H1 (cell line): ENCODE data around the gene DNAH8. TPM values are rescaled to one million over a fixed set of nuclear protein-coding genes. Genes with fewer than 3 reads are reported as not detected.

Source experiments
- CTCF ChIA-PET: fragments of 300-600 bp; sonication (Branson Sonifier 250); formaldehyde crosslinking; loops from one replicate; lab custom pipeline; 2021; ENCODE audit not compliant: partially characterized antibody; lab: Charles Lee
- POLR2A ChIA-PET: fragments of 300-600 bp; sonication (Branson Sonifier 250); formaldehyde crosslinking; loops from one replicate; lab custom pipeline; 2021; ENCODE audit warnings: inconsistent platforms; ENCODE audit not compliant: partially characterized antibody; lab: Charles Lee
- DNase-seq, 2 experiments: peaks; one replicate each; pipeline versions ENCODE4 v3.0.0 to v3.0.0-alpha.2; 2010 to 2022; ENCODE audit warnings: low spot score in 2 of 2, low read depth in 1 of 2, mixed read lengths in 1 of 2
- FAIRE-seq: peaks from 2 replicates; lab custom pipeline; 2011; peaks lifted over from hg19 to GRCh38; lab: Jason Lieb, UNC
- H2AFZ ChIP-seq: 2 replicates; pipeline ENCODE4 v1.8.1; 2012; ENCODE audit warnings: low read length, inconsistent platforms
- H2AK5ac ChIP-seq: 2 replicates; pipeline ENCODE4 v1.6.1; 2013; ENCODE audit warnings: low read depth, low read length
- H2BK120ac ChIP-seq: replicated peaks from 2 replicates; pipeline ENCODE3; 2013; ENCODE audit warnings: low read depth, low read length, inconsistent platforms
- H2BK12ac ChIP-seq: 2 replicates; pipeline ENCODE4 v1.6.1; 2013; ENCODE audit warnings: low read depth, low read length
- H2BK15ac ChIP-seq: 2 replicates; pipeline ENCODE4 v1.6.1; 2013; ENCODE audit warnings: low read length
- H2BK20ac ChIP-seq: 2 replicates; pipeline ENCODE4 v1.6.1; 2013; ENCODE audit warnings: low read length
- H2BK5ac ChIP-seq: 2 replicates; pipeline ENCODE4 v1.6.1; 2013; ENCODE audit warnings: low read depth, low read length
- H3K14ac ChIP-seq: 2 replicates; pipeline ENCODE4 v1.6.1; 2013; ENCODE audit warnings: inconsistent platforms; ENCODE audit not compliant: insufficient read length
- H3K18ac ChIP-seq: 2 replicates; pipeline ENCODE4 v1.6.1; 2013; ENCODE audit warnings: low read length; ENCODE audit errors: extremely low read depth
- H3K23ac ChIP-seq: 2 replicates; pipeline ENCODE4 v1.6.1; 2013; ENCODE audit warnings: inconsistent platforms; ENCODE audit not compliant: insufficient read length
- H3K23me2 ChIP-seq: 2 replicates; pipeline ENCODE4 v1.6.1; 2013; ENCODE audit warnings: low read depth, low read length
- H3K27ac ChIP-seq: 2 replicates; pipeline ENCODE4 v1.6.1; 2011; ENCODE audit warnings: low read depth, low read length, inconsistent platforms
- H3K27me3 ChIP-seq, 4 experiments: replicated peaks in 1 of 4; 1 replicate in 1 of 4; 2 replicates in 3 of 4; pipeline versions ENCODE4 v1.6.1 to v1.8.1; 2011 to 2013; ENCODE audit warnings: low read length in 3 of 4, mild to moderate bottlenecking in 3 of 4, inconsistent platforms in 2 of 4, mixed read lengths in 2 of 4, moderate library complexity in 1 of 4; ENCODE audit not compliant: control insufficient read depth in 3 of 4, insufficient read depth in 3 of 4; ENCODE audit errors: extremely low read depth in 1 of 4
- H3K36me3 ChIP-seq, 4 experiments: 2 replicates each; pipeline versions ENCODE4 v1.6.1 to v1.8.1; 2011 to 2013; ENCODE audit warnings: mild to moderate bottlenecking in 4 of 4, low read length in 3 of 4, moderate library complexity in 2 of 4, control low read depth in 1 of 4, inconsistent platforms in 1 of 4; ENCODE audit not compliant: insufficient read depth in 4 of 4, control insufficient read depth in 2 of 4
- H3K4ac ChIP-seq: replicated peaks from 2 replicates; pipeline ENCODE3; 2013; ENCODE audit warnings: low read length, low read depth, mixed read lengths, inconsistent platforms; ENCODE audit not compliant: insufficient read length
- H3K4me1 ChIP-seq, 4 experiments: replicated peaks in 1 of 4; 1 replicate in 1 of 4; 2 replicates in 3 of 4; pipeline versions ENCODE4 v1.6.1 to v1.8.1; 2011 to 2013; ENCODE audit warnings: low read length in 3 of 4, inconsistent platforms in 2 of 4, mixed read lengths in 1 of 4; ENCODE audit not compliant: insufficient read depth in 4 of 4, control insufficient read depth in 3 of 4
- H3K4me2 ChIP-seq, 2 experiments: 2 replicates each; pipeline versions ENCODE4 v1.6.1 to v1.8.1; 2011 to 2013; ENCODE audit warnings: low read depth in 2 of 2, low read length in 2 of 2, control low read depth in 1 of 2, inconsistent platforms in 1 of 2, mild to moderate bottlenecking in 1 of 2; ENCODE audit not compliant: insufficient read depth in 1 of 2
- H3K4me3 ChIP-seq, 4 experiments: fragments of 200-600, 300-600 bp in 1 of 4; sonication (generic), shearing (Covaris generic), sonication (Bioruptor Twin) in 1 of 4; 2 replicates each; pipeline versions ENCODE4 v1.5.1 to v1.8.1; 2011 to 2016; ENCODE audit warnings: low read length in 4 of 4, low read depth in 3 of 4, control low read depth in 2 of 4, inconsistent platforms in 2 of 4, mild to moderate bottlenecking in 2 of 4, mixed read lengths in 1 of 4, moderate library complexity in 1 of 4; ENCODE audit not compliant: insufficient read depth in 2 of 4; ENCODE audit errors: extremely low read depth in 1 of 4
- H3K56ac ChIP-seq: replicated peaks from 2 replicates; pipeline ENCODE3; 2013; ENCODE audit warnings: low read depth, mild to moderate bottlenecking, mixed read lengths, low read length, inconsistent platforms; ENCODE audit not compliant: insufficient read length
- H3K79me1 ChIP-seq: 2 replicates; pipeline ENCODE4 v1.6.1; 2013; ENCODE audit warnings: low read depth, low read length, control low read depth
- H3K79me2 ChIP-seq, 2 experiments: 2 replicates each; pipeline versions ENCODE4 v1.6.1 to v1.8.1; 2012 to 2013; ENCODE audit warnings: low read length in 2 of 2, mild to moderate bottlenecking in 2 of 2, inconsistent platforms in 1 of 2; ENCODE audit not compliant: insufficient read depth in 2 of 2, control insufficient read depth in 1 of 2
- H3K9ac ChIP-seq, 4 experiments: replicated peaks in 1 of 4; 1 replicate in 1 of 4; 2 replicates in 3 of 4; pipeline versions ENCODE4 v1.6.1 to v1.8.1; 2011 to 2013; ENCODE audit warnings: low read depth in 3 of 4, low read length in 3 of 4, control low read depth in 2 of 4, mild to moderate bottlenecking in 2 of 4, moderate library complexity in 2 of 4, inconsistent platforms in 1 of 4; ENCODE audit errors: extremely low read depth in 1 of 4
- H3K9me3 ChIP-seq, 2 experiments: 2 replicates each; pipeline versions ENCODE4 v1.6.1 to v1.8.1; 2012 to 2013; ENCODE audit warnings: mild to moderate bottlenecking in 2 of 2, moderate library complexity in 2 of 2, control low read depth in 1 of 2, inconsistent platforms in 1 of 2, low read depth in 1 of 2, low read length in 1 of 2, mixed read lengths in 1 of 2; ENCODE audit not compliant: insufficient read depth in 2 of 2
- H4K20me1 ChIP-seq, 2 experiments: replicated peaks in 1 of 2; 2 replicates each; pipeline versions ENCODE3 to v1.8.1; 2011 to 2013; ENCODE audit warnings: inconsistent platforms in 2 of 2, low read length in 2 of 2, mild to moderate bottlenecking in 1 of 2; ENCODE audit not compliant: insufficient read depth in 2 of 2, control insufficient read depth in 1 of 2
- H4K5ac ChIP-seq: 2 replicates; pipeline ENCODE4 v1.6.1; 2013; ENCODE audit warnings: low read length, low read depth, mixed read lengths, inconsistent platforms; ENCODE audit not compliant: insufficient read length
- H4K8ac ChIP-seq: 2 replicates; pipeline ENCODE4 v1.8.0; 2013; ENCODE audit warnings: mild to moderate bottlenecking, moderate library complexity, low read length, inconsistent platforms; ENCODE audit not compliant: insufficient read depth; ENCODE audit errors: extremely low read depth
- H4K91ac ChIP-seq: replicated peaks from 2 replicates; pipeline ENCODE3; 2013; ENCODE audit warnings: low read length, mixed read lengths, inconsistent platforms; ENCODE audit not compliant: insufficient read length
- CEBPB ChIP-seq: IDR thresholded peaks from 2 replicates; pipeline ENCODE4 v1.6.1; 2012; ENCODE audit warnings: low read depth, low read length
- CHD1 ChIP-seq: IDR thresholded peaks from 2 replicates; pipeline ENCODE4 v1.6.1; 2012; ENCODE audit warnings: low read depth, low read length, improper control_type of control experiment
- CHD2 ChIP-seq: IDR thresholded peaks from 2 replicates; pipeline ENCODE4 v1.6.1; 2012; ENCODE audit warnings: low read length, improper control_type of control experiment
- CREB1 ChIP-seq: IDR thresholded peaks from 2 replicates; pipeline ENCODE4 v1.6.1; 2012; ENCODE audit warnings: inconsistent platforms
- EGR1 ChIP-seq: IDR thresholded peaks from 2 replicates; pipeline ENCODE4 v1.6.1; 2011; ENCODE audit warnings: low read depth, low read length, borderline replicate concordance
- GABPA ChIP-seq: IDR thresholded peaks from 2 replicates; pipeline ENCODE4 v1.6.1; 2011; ENCODE audit warnings: mild to moderate bottlenecking, low read length, moderate library complexity, borderline replicate concordance; ENCODE audit not compliant: insufficient read depth
- KDM1A ChIP-seq: fragments of 200-600, 300-600 bp; sonication (generic); IDR thresholded peaks from 2 replicates; pipeline ENCODE4 v1.7.1; 2016; ENCODE audit warnings: mild to moderate bottlenecking, low read length, borderline replicate concordance
- KDM4A ChIP-seq: IDR thresholded peaks from one replicate; pipeline ENCODE4 v1.7.1; 2012; ENCODE audit warnings: low read depth, mild to moderate bottlenecking, moderate library complexity, low read length, inconsistent platforms; ENCODE audit not compliant: severe bottlenecking
- KDM5A ChIP-seq: fragments of 200-600 bp; IDR thresholded peaks from 2 replicates; pipeline ENCODE4 v1.7.1; 2012; ENCODE audit warnings: mild to moderate bottlenecking, low read length, inconsistent platforms, mixed read lengths
- MAFK ChIP-seq: IDR thresholded peaks from 2 replicates; pipeline ENCODE4 v1.6.1; 2012; ENCODE audit warnings: low read depth, mild to moderate bottlenecking, improper control_type of control experiment, low read length
- RXRA ChIP-seq: IDR thresholded peaks from 2 replicates; pipeline ENCODE4 v1.6.1; 2011; ENCODE audit warnings: low read depth, mild to moderate bottlenecking, low read length, moderate library complexity; ENCODE audit not compliant: insufficient read depth
- SAP30 ChIP-seq: fragments of 300-600 bp; sonication (generic); IDR thresholded peaks from 2 replicates; pipeline ENCODE4 v1.7.1; 2012; ENCODE audit warnings: low read length, moderate library complexity, mild to moderate bottlenecking, inconsistent platforms; ENCODE audit not compliant: insufficient read depth, insufficient replicate concordance
- SIN3A ChIP-seq, 2 experiments: IDR thresholded peaks in 1 of 2; conservative IDR thresholded peaks in 1 of 2; 2 replicates each; pipeline ENCODE4 v1.6.1; 2011 to 2012; ENCODE audit warnings: low read length in 2 of 2, improper control_type of control experiment in 1 of 2, low read depth in 1 of 2, mild to moderate bottlenecking in 1 of 2
- TCF12 ChIP-seq: IDR thresholded peaks from 2 replicates; pipeline ENCODE4 v1.6.1; 2011; ENCODE audit warnings: low read depth, mild to moderate bottlenecking, low read length
- ZNF274 ChIP-seq: IDR thresholded peaks from 2 replicates; pipeline ENCODE4 v1.7.0; 2012; ENCODE audit warnings: low read length, borderline replicate concordance; ENCODE audit errors: extremely low read depth
- WGBS, 2 experiments: shearing (Covaris generic) in 1 of 2; methylation state at CpG; one replicate each; pipeline versions ENCODE4 v1.1.6 to v1.1.7; 2013 to 2015; ENCODE audit warnings: low lambda C conversion rate in 2 of 2, mixed read lengths in 2 of 2, inconsistent platforms in 1 of 2, low coverage in 1 of 2, missing lambda C conversion rate in 1 of 2; ENCODE audit not compliant: insufficient replicate concordance in 2 of 2, insufficient coverage in 1 of 2, insufficient read length in 1 of 2; ENCODE audit errors: extremely low coverage in 1 of 2, missing lambda C conversion rate in 1 of 2; 5-methylcytosine and 5-hydroxymethylcytosine counted together
- polyA plus RNA-seq, 7 experiments: library from polyadenylated mRNA; depleted of rRNA in 3 of 7; stranded (reverse) in 5 of 7; unstranded in 2 of 7; fragments of >200 nt in 5 of 7; fragments of 200-250 nt in 2 of 7; gene quantifications; 1 replicate in 5 of 7; 2 replicates in 1 of 7; 4 replicates in 1 of 7; pipeline versions ENCODE4 v1.2.1 to v1.2.3, GENCODE V29; 2011 to 2013; ENCODE audit warnings: missing spikeins in 2 of 7, mixed read lengths in 2 of 7
- total RNA-seq: library from RNA; stranded (reverse); fragmentation: NEBNext Ultra II Directional; extraction: Animal tissue kit (Norgen Biotek cat#: 25700); gene quantifications from 2 replicates; pipeline ENCODE4 v1.2.1, GENCODE V29; 2021

Gene DNAH8
- total and polyA plus RNA-seq, 2 of the 8 experiments (the other 6 are each of a cell fraction or from before 2014, with no cell fraction given), result under 0.01 TPM; not detected in 1

- Histone ChIP-seq H3K18ac (no peak overlapping the region), H2AFZ (no peak overlapping the region), H4K20me1 (no peaks in the 10 kb centered on the region), H2BK12ac (no peak overlapping the region), H4K5ac (no peak overlapping the region), H3K56ac (no peak overlapping the region), H2BK120ac (no peak overlapping the region), H2BK5ac (no peak overlapping the region), H3K14ac (no peak overlapping the region), H4K91ac (no peak overlapping the region), H3K79me2 (no peaks in the 10 kb centered on the region), H3K27me3 (0 out of 7 replicates have a peak, but pooled peaks cover 0 to 6% (median 0%) of the 10 kb centered on the region in 4 experiments), H3K36me3 (no peaks in the 10 kb centered on the region), H2BK20ac (no peak overlapping the region), H3K9ac (no peak overlapping the region), H3K4ac (no peak overlapping the region), H2AK5ac (no peak overlapping the region), H3K4me1 (peaks cover 0 to 6% (median 0%) of the 10 kb centered on the region in 4 experiments; a peak in 2 of 7 replicates), H3K27ac (no peak overlapping the region), H4K8ac (no peak overlapping the region), H3K4me2 (no peak overlapping the region), H3K23ac (no peak overlapping the region), H3K9me3 (no peaks in the 10 kb centered on the region), H3K79me1 (no peaks in the 10 kb centered on the region), H3K4me3 (no peak overlapping the region), H3K23me2 (no peaks in the 10 kb centered on the region; the same call in 1 of the 2 replicates), H2BK15ac (no peak overlapping the region)
- WGBS, 2 experiments, result 75% methylated on average over 7 of the region's 7 CpGs; no CpG with 5 or more reads in 1 of the 2 experiments
- ChIA-PET POLR2A (no interaction called here), CTCF (interaction anchor here (0.8 to 5.4 kb wide), 5 partner anchors 20 to 95 kb away, joined by 3 to 23 read pairs (median 4); no protein-coding TSS in a partner anchor)
- DNase-seq, result no peak
- no peak for FAIRE-seq
- TF ChIP-seq RXRA (no peak), ZNF274 (no peak), EGR1 (no peak), KDM5A (no peak), MAFK (no peak), TCF12 (no peak), CHD2 (no peak), CEBPB (no peak), SIN3A (conservative IDR thresholded peaks at IDR 0.05 in 1 of 2, IDR thresholded peaks at IDR 0.05 in 1 of 2; ENCODE audit: low read depth in 1 of 2, low read length in 2 of 2) (no peak), CHD1 (no peak), SAP30 (no peak), GABPA (no peak), KDM4A (no peak), KDM1A (no peak), CREB1 (no peak)
These were observed 353.3 kb downstream of the DNAH8 start for GRCh38 chr6:39068391-39068790.
